Activated T-cell treated with anti-CD3 and anti-CD28 coated beads for 48 hours (primary cell): ENCODE data around the gene BORCS5.

Experiments
- DNase-seq: peaks from one replicate; pipeline ENCODE4 v3.0.0-alpha.2; 2020; ENCODE audit warnings: low read depth

BORCS5 gene

DNA sequence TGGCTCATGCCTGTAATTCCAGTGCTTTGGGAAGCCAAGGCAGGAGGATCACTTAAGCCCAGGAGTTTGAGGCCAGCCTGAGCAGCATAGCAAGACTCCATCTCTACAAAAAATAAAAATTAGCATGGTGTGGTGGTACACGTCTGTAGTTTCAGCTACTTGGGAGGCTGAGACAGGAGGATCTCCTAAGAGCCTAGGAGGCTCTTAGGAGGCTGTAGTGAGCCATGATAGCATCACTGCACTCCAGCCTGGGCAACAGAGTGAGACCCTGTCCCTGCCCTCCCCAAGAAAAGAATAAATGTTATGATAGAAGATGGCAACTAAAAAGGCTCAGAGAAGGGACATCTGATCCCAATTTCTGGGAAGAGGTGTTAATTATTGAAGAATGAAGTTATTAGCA lies 3.6 kb upstream of the BORCS5 start:
- no peak for DNase-seq

- DNase-seq = no peak
These were observed 3.1 kb upstream of the BORCS5 start for GRCh38 chr12:12353807-12354206.

DNA sequence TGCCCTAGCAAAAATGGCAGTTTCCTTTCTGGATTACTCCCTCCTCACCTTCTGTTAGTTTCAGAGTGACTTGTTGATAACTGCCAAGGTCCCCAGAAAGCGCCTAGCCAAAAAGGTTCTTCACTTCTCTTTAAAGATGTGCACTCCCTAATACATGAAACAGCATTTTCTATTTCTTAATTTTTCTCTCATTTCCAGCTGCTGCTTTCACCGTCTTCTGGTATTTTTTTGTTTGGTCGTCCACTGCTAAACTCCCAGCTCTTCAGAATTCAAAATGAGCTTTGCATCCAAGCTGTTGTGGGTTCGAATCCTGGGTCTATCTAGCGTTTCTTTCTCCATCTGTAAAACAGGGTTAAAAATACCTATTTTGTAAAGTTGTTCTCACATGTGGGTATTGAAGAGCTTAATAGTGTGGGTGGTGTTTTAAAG lies 397 bp upstream of the BORCS5 start:
- no peak for DNase-seq

DNA sequence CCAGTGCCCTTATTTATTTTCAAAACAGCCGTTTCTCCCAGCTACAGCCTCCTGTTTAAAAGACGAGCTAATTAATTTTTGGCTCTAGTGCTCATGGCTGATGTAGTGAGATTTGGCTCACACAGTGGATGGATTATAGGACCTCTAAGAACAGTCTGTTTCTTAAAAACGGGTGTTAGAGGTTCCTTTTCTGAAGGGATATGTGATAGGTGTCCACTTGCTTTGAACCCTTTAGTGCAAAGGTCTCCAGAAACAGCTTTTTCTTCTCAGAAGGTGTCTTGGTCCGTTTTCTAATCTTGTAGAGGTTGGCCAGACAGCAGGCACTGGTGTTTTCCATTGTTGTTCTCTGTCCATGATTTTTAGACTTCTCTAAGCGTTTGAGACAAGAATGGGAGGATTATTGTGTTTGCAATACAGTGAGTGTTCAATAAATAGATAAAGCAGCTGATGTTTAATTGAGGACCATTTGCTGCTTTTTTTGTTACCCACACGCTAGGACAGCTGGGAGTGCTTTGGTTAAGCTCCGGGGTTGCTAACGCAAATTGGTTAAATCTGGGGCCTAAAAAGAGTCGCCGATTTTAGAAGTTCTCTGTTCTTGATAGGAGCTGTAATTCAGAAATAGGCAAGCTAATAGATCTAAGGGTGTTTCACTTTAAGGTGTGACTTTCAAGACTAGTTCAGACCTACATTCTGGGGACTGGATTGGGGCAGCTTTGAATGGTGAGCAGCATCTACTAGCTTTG lies 1.0 kb downstream of the BORCS5 start:
- no peak for DNase-seq

GRCh38 chr12:12358528-12358927 lies 1.6 kb downstream of the BORCS5 start:
- no peak for DNase-seq

GRCh38 chr12:12364787-12365445 lies 8.0 kb downstream of the BORCS5 start:
- no peak for DNase-seq

- DNase-seq = no peak
These were observed 8.5 kb downstream of the BORCS5 start for GRCh38 chr12:12365446-12365802.

- DNase-seq = no peak
These were observed 9.1 kb downstream of the BORCS5 start for GRCh38 chr12:12365931-12366431.

- no peak for DNase-seq
These were observed 10.0 kb downstream of the BORCS5 start for GRCh38 chr12:12366701-12367481.

GRCh38 chr12:12367482-12367998 lies 10.7 kb downstream of the BORCS5 start:
- DNase-seq = no peak

GRCh38 chr12:12372946-12373722 lies 16.3 kb downstream of the BORCS5 start:
- DNase-seq = no peak

DNA sequence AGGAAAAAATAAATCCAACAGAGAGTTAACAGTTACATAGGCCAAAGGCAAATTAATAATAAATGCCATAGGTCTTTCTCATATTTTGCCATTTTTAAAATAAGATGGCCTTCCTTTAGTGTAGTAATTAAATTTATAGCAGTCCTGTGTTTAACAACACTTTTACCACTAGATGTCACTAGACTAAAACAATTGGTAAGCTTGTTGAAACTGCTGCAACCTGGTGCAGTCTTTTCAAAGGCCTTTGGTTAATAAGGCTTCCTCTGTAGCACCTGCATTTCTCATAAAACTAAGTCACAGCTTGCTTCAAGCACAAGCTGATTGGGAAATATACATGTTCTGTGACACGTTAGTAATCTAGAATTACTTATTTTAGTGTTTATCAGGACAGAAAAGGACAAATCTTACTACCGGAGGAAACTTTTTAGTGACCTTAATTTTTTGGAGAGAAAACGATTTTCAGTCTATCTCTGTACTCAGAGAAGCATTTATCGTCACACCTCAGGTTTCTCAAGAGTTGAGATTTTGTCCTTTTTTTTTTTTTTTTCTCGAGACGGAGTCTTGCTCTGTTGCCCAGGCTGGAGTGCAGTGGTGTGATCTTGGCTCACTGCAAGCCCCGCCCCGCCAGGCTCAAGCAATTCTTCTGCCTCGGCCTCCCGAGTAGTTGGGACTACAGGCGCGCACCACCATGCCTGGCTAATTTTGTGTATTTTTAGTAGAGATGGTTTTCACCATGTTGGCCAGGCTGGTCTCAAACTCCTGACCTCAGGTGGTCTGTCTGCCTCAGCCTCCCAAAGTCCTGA lies 20.0 kb downstream of the BORCS5 start:
- no peak for DNase-seq

GRCh38 chr12:12378616-12379015 lies 21.7 kb downstream of the BORCS5 start:
- DNase-seq = no peak

DNA sequence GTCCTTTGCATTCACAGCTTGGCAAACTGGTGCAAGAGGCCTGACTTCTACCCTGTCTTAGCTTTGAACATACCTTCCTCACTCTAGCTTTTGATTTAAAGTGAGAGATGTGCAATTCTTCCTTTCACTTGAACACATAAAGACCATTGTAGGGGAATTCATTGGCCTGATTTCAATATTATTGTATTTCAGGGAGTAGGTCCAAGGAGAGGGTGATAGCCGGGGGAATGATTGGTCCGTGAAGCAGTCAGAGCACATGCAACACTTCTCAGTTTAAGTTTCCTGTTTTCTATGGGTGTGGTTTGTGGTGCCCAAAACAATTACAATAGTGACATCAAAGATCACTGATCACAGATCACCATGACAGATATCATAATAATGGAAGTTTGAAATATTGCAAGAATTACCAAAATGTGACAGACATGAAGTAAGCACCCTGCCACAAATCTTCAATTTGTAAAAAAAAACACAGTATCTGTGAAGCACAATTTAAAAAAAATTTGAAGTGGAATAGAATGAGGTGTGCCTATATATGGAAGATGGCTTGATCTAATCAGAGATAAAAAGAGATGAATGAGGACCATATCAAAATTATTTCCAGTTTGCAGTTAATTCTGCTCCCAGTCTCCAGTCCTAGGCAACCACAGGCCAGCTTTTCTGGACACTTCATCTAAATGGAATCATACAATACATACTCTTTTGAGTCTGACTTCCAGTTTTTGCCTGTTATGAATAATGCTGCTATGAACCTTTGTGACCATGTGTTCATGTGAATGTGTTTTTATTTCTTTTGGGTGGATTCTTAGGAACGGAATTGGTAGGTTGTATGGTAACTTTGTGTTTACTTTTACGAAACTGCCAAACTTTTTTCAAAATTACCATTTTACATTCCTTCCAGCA lies 23.2 kb downstream of the BORCS5 start:
- no peak for DNase-seq

DNA sequence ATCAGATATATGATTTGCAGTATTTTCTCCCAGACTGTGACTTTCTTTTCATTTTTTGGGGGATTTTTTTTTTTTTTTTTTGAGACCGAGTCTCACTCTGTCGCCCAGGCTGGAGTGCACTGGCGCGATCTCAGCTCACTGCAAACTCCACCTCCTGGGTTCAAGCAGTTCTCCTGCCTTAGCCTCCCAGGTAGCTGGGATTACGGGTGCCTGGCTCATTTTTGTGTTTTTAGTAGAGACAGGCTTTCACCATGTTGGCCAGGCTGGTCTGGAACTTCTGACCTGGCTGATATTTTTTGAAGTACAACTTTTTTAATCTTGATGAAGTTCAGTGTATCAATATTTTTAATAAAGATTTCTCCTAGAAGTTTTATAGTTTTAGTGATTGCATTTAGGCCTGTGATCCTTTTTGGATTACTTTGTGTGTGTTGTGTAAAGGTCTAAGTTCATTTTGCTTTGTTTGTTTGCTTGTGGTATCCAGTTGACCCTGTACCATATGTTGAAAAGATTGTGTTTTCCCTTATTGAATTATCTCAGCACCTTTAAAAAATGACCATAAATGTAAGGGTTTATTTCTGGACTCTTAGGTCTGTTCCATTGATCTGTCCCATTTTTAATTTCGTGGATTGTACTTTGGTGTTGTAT lies 24.2 kb downstream of the BORCS5 start:
- no peak for DNase-seq

GRCh38 chr12:12381982-12382381 lies 25.1 kb downstream of the BORCS5 start:
- no peak for DNase-seq

- peak; percentile 43 for DNase-seq
These were observed 27.9 kb downstream of the BORCS5 start for GRCh38 chr12:12384571-12385340.

GRCh38 chr12:12387501-12387900 lies 30.6 kb downstream of the BORCS5 start:
- no peak for DNase-seq

DNA sequence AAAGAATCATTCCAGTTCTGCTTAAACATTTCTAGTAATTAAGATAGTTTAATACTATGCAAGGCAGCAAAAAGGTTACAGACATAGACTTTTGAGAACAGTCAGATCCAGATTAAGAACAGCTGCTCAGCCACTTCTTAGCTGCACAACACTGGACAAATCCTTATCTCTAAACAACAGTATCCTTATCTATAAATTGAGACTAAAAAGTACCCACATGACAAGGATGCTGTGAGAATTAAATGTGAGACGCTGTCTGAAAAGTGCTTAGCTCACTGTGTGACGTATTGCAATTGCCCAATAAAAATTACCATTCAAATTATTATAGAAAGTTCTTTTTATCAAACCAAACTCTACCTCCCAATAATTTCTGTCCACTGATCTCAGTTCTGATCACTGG lies 35.5 kb downstream of the BORCS5 start:
- no peak for DNase-seq
